GM23338 (cell line): ENCODE data around the gene SFSWAP. TPM values are rescaled to one million over a fixed set of nuclear protein-coding genes. Genes with fewer than 3 reads are reported as not detected.
A peak's percentile ranks its signal among the peaks of the same experiment; 100 is the strongest.

Experiments used
- ATAC-seq: fragments of 200-7000 bp; cut with Tn5 transposase; 3 replicates; pipeline ENCODE4 v1.9.1; 2020
- DNase-seq: peaks from one replicate; pipeline ENCODE4 v3.0.0-alpha.2; 2015; ENCODE audit warnings: low spot score
- H2AFZ ChIP-seq: fragments of 200-600 bp; sonication (generic); 2 replicates; pipeline ENCODE4 v1.8.0; 2016; ENCODE audit warnings: antibody characterized with exemption, mild to moderate bottlenecking, moderate library complexity
- H3F3A ChIP-seq: fragments of 200-600 bp; sonication (generic); replicated peaks from 2 replicates; pipeline ENCODE4 v1.8.0; 2017; ENCODE audit warnings: antibody characterized with exemption, mixed run types, low read depth
- H3K27ac ChIP-seq: fragments of 200-600 bp; sonication (generic); 2 replicates; pipeline ENCODE4 v1.6.1; 2016; ENCODE audit warnings: low read depth
- H3K27me3 ChIP-seq: fragments of 200-600 bp; sonication (generic); 2 replicates; pipeline ENCODE4 v1.8.0; 2016; ENCODE audit warnings: mild to moderate bottlenecking, mixed run types, moderate library complexity; ENCODE audit not compliant: insufficient read depth
- H3K36me3 ChIP-seq: fragments of 200-600 bp; sonication (generic); 2 replicates; pipeline ENCODE4 v1.8.0; 2016; ENCODE audit warnings: mild to moderate bottlenecking; ENCODE audit not compliant: insufficient read depth
- H3K4me1 ChIP-seq: fragments of 200-600 bp; sonication (generic); 2 replicates; pipeline ENCODE4 v1.8.0; 2016; ENCODE audit warnings: mild to moderate bottlenecking, moderate library complexity; ENCODE audit not compliant: insufficient read depth
- H3K4me2 ChIP-seq: fragments of 200-600 bp; sonication (generic); 2 replicates; pipeline ENCODE4 v1.7.1; 2017; ENCODE audit warnings: mixed run types
- H3K4me3 ChIP-seq: fragments of 200-600 bp; sonication (generic); 2 replicates; pipeline ENCODE4 v1.6.1; 2016; ENCODE audit warnings: mixed run types
- H3K79me2 ChIP-seq: fragments of 200-600 bp; sonication (generic); replicated peaks from 2 replicates; pipeline ENCODE4 v1.8.0; 2017; ENCODE audit warnings: mild to moderate bottlenecking; ENCODE audit not compliant: insufficient read depth
- H3K9me2 ChIP-seq: fragments of 200-600 bp; sonication (generic); 2 replicates; pipeline ENCODE4 v1.8.0; 2017; ENCODE audit not compliant: insufficient read depth
- H4K20me1 ChIP-seq: fragments of 200-600 bp; sonication (generic); replicated peaks from 2 replicates; pipeline ENCODE4 v1.8.0; 2017; ENCODE audit warnings: mild to moderate bottlenecking; ENCODE audit not compliant: insufficient read depth
- H3K27ac Mint-ChIP-seq: 2 replicates; pipeline ENCODE4 v1.8.0; 2020; ENCODE audit warnings: inconsistent platforms, mild to moderate bottlenecking, moderate library complexity, mixed read lengths
- H3K27me3 Mint-ChIP-seq: 3 replicates; pipeline ENCODE4 v1.8.0; 2022; ENCODE audit warnings: low read depth, mild to moderate bottlenecking, moderate library complexity, mixed read lengths, inconsistent platforms; ENCODE audit not compliant: insufficient read depth, poor library complexity
- H3K36me3 Mint-ChIP-seq: 3 replicates; pipeline ENCODE4 v1.8.0; 2021; ENCODE audit warnings: low read depth, mild to moderate bottlenecking, inconsistent platforms, moderate library complexity, mixed read lengths
- H3K4me1 Mint-ChIP-seq: 3 replicates; pipeline ENCODE4 v1.8.0; 2020; ENCODE audit warnings: mild to moderate bottlenecking, inconsistent platforms, mixed read lengths
- H3K4me3 Mint-ChIP-seq: 3 replicates; pipeline ENCODE4 v1.8.0; 2021; ENCODE audit warnings: moderate library complexity, mild to moderate bottlenecking, inconsistent platforms, mixed read lengths
- H3K9me3 Mint-ChIP-seq: 3 replicates; pipeline ENCODE4 v1.8.0; 2020; ENCODE audit warnings: moderate library complexity, mild to moderate bottlenecking, inconsistent platforms, mixed read lengths
- CREB1 ChIP-seq: fragments of 250-450 bp; sonication (Bioruptor Pico); IDR thresholded peaks from 2 replicates; pipeline ENCODE4 v1.5.0; 2020; ENCODE audit warnings: low read depth, mild to moderate bottlenecking, moderate library complexity
- EZH2 ChIP-seq: fragments of 200-600 bp; sonication (generic); IDR thresholded peaks from one replicate; pipeline ENCODE4 v1.8.0; 2017; ENCODE audit warnings: antibody characterized with exemption, mild to moderate bottlenecking, low read depth; ENCODE audit not compliant: unreplicated experiment
- NANOG ChIP-seq: IDR thresholded peaks from 2 replicates; pipeline ENCODE4 v1.6.1; 2016; ENCODE audit warnings: antibody characterized with exemption, borderline replicate concordance
- POLR2AphosphoS5 ChIP-seq: IDR thresholded peaks from 2 replicates; pipeline ENCODE4 v1.6.1; 2016; ENCODE audit warnings: antibody characterized with exemption, low read depth
- ZNF114 ChIP-seq: fragments of 250-450 bp; sonication (Bioruptor Pico); IDR thresholded peaks from 2 replicates; pipeline ENCODE4 v1.5.0; 2020; ENCODE audit warnings: mild to moderate bottlenecking, moderate library complexity
- ZNF331 ChIP-seq: fragments of 250-450 bp; sonication (Bioruptor Pico); IDR thresholded peaks from 2 replicates; pipeline ENCODE4 v1.5.0; 2020; ENCODE audit warnings: low read depth, mild to moderate bottlenecking, moderate library complexity
- ZNF462 ChIP-seq: fragments of 250-450 bp; sonication (Bioruptor Pico); IDR thresholded peaks from 2 replicates; pipeline ENCODE4 v1.5.0; 2020; ENCODE audit warnings: mild to moderate bottlenecking, moderate library complexity
- polyA plus RNA-seq: library from polyadenylated mRNA; unstranded; fragments of >200 nt; fragmentation: Nextera tagmentation; extraction: Ambion mirVana; gene quantifications from 2 replicates; pipeline ENCODE4 v1.2.1, GENCODE V29; 2016
- total RNA-seq: library from RNA; depleted of rRNA; stranded (reverse); fragments of >200 nt; shearing (Covaris generic); gene quantifications from 2 replicates; pipeline ENCODE4 v1.2.3, GENCODE V29; 2014

The SFSWAP gene
- total and polyA plus RNA-seq, 2 experiments from 2014 or later, result 41.0 to 49.8 TPM

DNA sequence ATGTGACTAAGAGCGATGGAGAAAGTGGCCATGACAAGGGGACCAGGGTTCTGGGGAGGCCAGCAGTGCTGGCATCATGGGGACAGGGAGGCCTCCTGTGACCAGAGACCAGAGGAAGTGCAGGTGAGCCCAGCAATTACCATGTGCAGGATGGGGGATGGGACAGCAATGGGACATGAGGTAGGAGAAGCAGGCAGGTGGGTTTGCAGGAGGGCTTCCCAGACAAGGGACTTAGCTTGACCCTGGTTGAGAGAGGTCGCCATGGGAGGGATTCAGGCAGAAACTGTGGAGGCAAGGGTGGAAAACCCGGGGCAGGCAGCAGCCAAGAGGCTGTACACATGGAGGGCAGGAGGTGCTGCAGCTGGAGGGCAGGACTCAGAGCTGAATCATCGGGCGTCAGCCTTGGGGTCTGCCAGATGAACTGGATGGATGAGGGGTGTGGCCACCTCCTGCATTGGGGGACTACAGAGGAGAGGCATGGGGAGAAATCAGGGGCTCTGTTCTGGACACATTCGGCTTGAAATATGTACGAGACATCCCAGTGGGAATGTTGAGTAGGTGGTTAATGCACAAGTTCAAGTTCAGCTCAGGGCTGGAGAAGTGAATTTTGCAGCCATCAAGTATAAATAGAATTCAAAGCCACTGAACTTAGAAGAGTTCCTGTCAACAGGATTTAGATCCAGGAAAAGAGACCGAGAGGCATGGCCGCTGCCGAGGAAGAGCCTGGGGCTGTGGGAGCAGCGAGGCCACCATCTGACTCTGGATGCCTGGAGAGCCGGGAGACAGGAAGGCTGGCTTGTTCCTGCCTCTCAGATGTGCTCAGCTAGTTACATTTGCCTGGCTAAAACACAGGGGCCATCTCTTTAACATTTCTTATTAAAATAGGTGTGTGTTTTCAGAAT lies 36.6 kb downstream of the SFSWAP start (continued):
- TF ChIP-seq ZNF462 (CRISPR knock-in tag), result no peak

GRCh38 chr12:131749618-131750315 lies 38.9 kb downstream of the SFSWAP start:
- H3K36me3 ChIP-seq, result peaks cover 41% of the 10 kb centered on the region
- 0 out of 2 replicates have a peak, but pooled peaks cover 3% of the 10 kb centered on the region for H3F3A ChIP-seq
- Mint-ChIP-seq H3K4me3 (no peak overlapping the region), H3K27me3 (peaks cover 20% of the 10 kb centered on the region), H3K36me3 (peaks cover 71% of the 10 kb centered on the region), H3K9me3 (peaks cover 5% of the 10 kb centered on the region), H3K27ac (peak overlapping the region; percentile 85), H3K4me1 (peaks cover 37% of the 10 kb centered on the region)
- no peak overlapping the region for H3K4me2 ChIP-seq
- H2AFZ ChIP-seq, result no peak overlapping the region
- peaks cover 3% of the 10 kb centered on the region; the same call in 1 of the 2 replicates for H4K20me1 ChIP-seq
- no peak for DNase-seq
- no peak for ATAC-seq
- peaks cover 11% of the 10 kb centered on the region; the same call in 1 of the 2 replicates for H3K79me2 ChIP-seq
- H3K27me3 ChIP-seq, result no peaks in the 10 kb centered on the region
- no peak overlapping the region for H3K4me3 ChIP-seq
- no peaks in the 10 kb centered on the region for H3K9me2 ChIP-seq
- H3K27ac ChIP-seq, result no peak overlapping the region
- H3K4me1 ChIP-seq, result peaks cover 9% of the 10 kb centered on the region
- TF ChIP-seq CREB1 (no peak), ZNF114 (no peak), ZNF462 (CRISPR knock-in tag) (no peak), POLR2AphosphoS5 (no peak), EZH2 (no peak), ZNF331 (CRISPR knock-in tag) (no peak), NANOG (no peak)
